Neural crest cell (in vitro differentiated cells): ENCODE data around the gene PLEKHF1. TPM values are rescaled to one million over a fixed set of nuclear protein-coding genes. Genes with fewer than 3 reads are reported as not detected.

Experiments used
- DNase-seq: peaks from one replicate; pipeline ENCODE4 v3.0.0; 2021; ENCODE audit warnings: low read depth, mixed read lengths, low spot score
- H3K27ac Mint-ChIP-seq: one replicate; pipeline ENCODE4 v1.8.0; 2021; ENCODE audit warnings: mild to moderate bottlenecking, mixed read lengths; ENCODE audit not compliant: unreplicated experiment
- H3K27me3 Mint-ChIP-seq: 2 replicates; pipeline ENCODE4 v1.8.0; 2021; ENCODE audit warnings: low read depth, mild to moderate bottlenecking, mixed read lengths
- H3K36me3 Mint-ChIP-seq: 2 replicates; pipeline ENCODE4 v1.8.0; 2021; ENCODE audit warnings: low read depth, mild to moderate bottlenecking, mixed read lengths
- H3K4me1 Mint-ChIP-seq: 2 replicates; pipeline ENCODE4 v1.8.0; 2021; ENCODE audit warnings: mixed read lengths
- H3K4me3 Mint-ChIP-seq: one replicate; pipeline ENCODE4 v1.8.0; 2021; ENCODE audit warnings: mild to moderate bottlenecking, mixed read lengths
- H3K9me3 Mint-ChIP-seq: 2 replicates; pipeline ENCODE4 v1.8.0; 2021; ENCODE audit warnings: mixed read lengths
- CTCF ChIP-seq: fragments of 200-600 bp; sonication (generic); conservative IDR thresholded peaks from 2 replicates; pipeline ENCODE4 v1.5.0; 2021; ENCODE audit warnings: antibody characterized with exemption, mild to moderate bottlenecking
- total RNA-seq: library from RNA; stranded (reverse); gene quantifications from 2 replicates; pipeline ENCODE4 v1.2.1, GENCODE V29; 2021

The PLEKHF1 gene
- total RNA-seq, 1 donor from 2014 or later: 1.2 TPM

GRCh38 chr19:29685326-29685725, 20.1 kb downstream of the PLEKHF1 start:
- no peaks in the 10 kb centered on the region for H3K9me3 Mint-ChIP-seq
- DNase-seq: no peak
- H3K4me1 Mint-ChIP-seq: peaks cover 29% of the 10 kb centered on the region
- H3K27ac Mint-ChIP-seq: no peak overlapping the region
- H3K4me3 Mint-ChIP-seq: no peak overlapping the region
- TF ChIP-seq CTCF: no peak
- H3K36me3 Mint-ChIP-seq: peaks cover 3% of the 10 kb centered on the region
- peaks cover 4% of the 10 kb centered on the region for H3K27me3 Mint-ChIP-seq

DNA sequence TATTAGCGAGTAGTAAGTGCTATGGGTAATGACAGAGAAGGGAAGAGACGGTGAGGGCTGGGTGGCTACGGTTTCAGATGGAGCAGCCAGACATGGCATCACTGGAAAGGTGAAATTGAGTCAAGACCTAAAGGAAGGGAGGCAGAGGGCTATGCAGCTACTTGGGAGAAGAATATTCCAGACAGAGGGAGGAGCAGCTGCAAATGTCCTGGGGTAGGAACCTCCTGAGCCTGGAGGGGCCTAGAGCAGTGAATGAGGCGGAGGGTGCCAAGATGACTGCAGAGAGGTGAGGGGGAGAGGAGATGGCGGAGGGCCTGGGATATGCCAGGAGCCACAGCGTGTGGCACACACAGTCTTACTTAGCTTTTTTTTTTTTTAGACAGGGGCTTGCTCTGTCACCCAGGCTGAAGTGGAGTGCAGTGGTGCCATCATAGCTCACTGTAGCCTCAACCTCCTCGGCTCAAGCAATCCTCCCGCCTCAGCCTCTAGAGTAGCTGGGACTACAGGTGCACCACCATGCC, 21.1 kb downstream of the PLEKHF1 start:
- Mint-ChIP-seq H3K27ac (no peak overlapping the region), H3K4me1 (peaks cover 35% of the 10 kb centered on the region), H3K4me3 (no peak overlapping the region), H3K9me3 (no peaks in the 10 kb centered on the region), H3K27me3 (peaks cover 4% of the 10 kb centered on the region), H3K36me3 (peaks cover 3% of the 10 kb centered on the region)
- DNase-seq: no peak
- no peak for TF ChIP-seq CTCF

DNA sequence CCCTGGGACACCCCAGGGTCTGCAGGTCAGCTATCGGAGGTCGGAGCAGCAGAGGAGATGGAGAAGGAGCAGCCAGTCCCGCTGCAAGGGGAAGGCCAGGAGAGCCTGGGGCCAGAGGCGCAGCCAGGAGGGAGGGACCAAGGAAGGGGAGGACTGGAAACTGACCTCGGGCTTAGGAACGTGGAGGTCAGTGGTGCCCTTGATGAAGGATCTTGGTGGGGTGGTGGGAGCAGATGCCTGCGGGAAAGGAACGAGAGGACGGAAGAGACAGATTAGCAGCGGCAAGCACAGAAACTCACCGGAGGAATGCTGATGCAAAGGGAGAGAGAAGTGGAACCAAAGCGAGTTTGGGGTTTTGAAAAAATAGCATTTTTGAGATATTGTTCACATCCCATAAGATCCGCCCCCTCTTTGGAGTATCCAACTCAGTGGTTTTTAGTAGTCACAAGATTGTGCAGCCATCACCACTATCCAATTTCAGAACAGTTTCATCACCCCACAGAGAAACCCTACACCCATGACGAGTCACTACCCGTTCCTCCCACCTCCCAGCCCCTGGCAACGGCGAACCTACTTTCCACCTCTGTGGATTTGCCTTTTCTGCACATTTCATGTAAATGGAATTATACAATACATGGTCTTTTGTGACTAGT, 22.1 kb downstream of the PLEKHF1 start:
- no peak overlapping the region for H3K4me3 Mint-ChIP-seq
- peaks cover 3% of the 10 kb centered on the region for H3K36me3 Mint-ChIP-seq
- H3K27me3 Mint-ChIP-seq: peaks cover 4% of the 10 kb centered on the region
- TF ChIP-seq CTCF: no peak
- no peak for DNase-seq
- peaks cover 35% of the 10 kb centered on the region for H3K4me1 Mint-ChIP-seq
- H3K27ac Mint-ChIP-seq: no peak overlapping the region
- no peaks in the 10 kb centered on the region for H3K9me3 Mint-ChIP-seq

DNA sequence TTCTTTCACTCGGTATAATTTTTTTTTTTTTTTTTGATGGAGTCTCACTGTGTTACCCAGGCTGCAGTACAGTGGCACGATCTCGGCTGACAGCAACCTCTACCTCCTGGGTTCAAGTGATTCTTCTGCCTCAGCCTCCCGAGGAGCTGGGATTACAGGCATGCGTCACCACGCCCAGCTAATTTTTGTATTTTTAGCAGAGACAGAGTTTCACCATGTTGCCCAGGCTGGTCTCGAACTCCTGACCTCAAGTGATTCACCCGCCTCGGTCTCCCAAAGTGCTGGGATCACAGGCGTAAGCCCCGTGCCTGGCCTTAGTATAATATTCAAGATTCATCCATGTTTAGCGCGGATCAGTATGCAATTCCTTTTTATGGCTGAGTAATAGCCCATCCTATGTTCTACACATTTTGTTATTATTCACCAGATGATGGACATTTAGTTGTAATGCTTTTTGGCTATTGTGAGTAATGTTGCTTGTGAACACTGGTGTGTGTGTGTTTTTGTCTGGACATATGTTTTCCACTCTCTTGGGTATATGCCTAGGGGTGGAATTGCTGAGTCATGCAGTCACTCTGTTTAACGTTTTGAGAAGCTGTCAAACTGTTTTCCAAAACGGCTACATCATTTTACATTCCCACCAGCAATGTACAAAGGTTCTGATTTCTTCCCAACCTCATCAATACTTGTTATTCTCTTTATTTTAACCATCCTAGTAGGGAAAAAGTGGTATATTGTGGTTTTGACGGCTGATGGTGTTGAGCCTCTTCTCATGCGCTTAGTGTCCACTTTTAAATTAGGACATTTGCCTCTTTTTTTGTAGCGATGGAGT, 22.9 kb downstream of the PLEKHF1 start:
- no peak for TF ChIP-seq CTCF
- no peak overlapping the region for H3K27ac Mint-ChIP-seq
- H3K9me3 Mint-ChIP-seq: no peaks in the 10 kb centered on the region
- H3K27me3 Mint-ChIP-seq: peaks cover under 1% of the 10 kb centered on the region
- H3K4me3 Mint-ChIP-seq: no peak overlapping the region
- DNase-seq: no peak
- H3K4me1 Mint-ChIP-seq: peaks cover 29% of the 10 kb centered on the region
- peaks cover 3% of the 10 kb centered on the region for H3K36me3 Mint-ChIP-seq

- TF ChIP-seq CTCF: peak; percentile 68
- Mint-ChIP-seq H3K27me3 (no peaks in the 10 kb centered on the region), H3K36me3 (peaks cover 3% of the 10 kb centered on the region), H3K9me3 (no peaks in the 10 kb centered on the region), H3K27ac (peak overlapping the region; percentile 50), H3K4me1 (peaks cover 28% of the 10 kb centered on the region), H3K4me3 (no peak overlapping the region)
- DNase-seq: no peak
These were observed 25.6 kb downstream of the PLEKHF1 start for GRCh38 chr19:29690842-29691241.
